Mammary epithelial cell (primary cell): ENCODE measurements around the gene HPSE2.

Experiments
- EZH2 ChIP-seq: IDR thresholded peaks from 2 replicates; pipeline ENCODE4 v1.6.1; 2012; ENCODE audit warnings: low read length, inconsistent platforms, borderline replicate concordance
- TF ChIP-seq, protein P1 (sequence below), 2 donors: IDR thresholded peaks in 1 of 2; conservative IDR thresholded peaks in 1 of 2; 2 replicates each; pipeline ENCODE4 v1.5.1; 2011 to 2012; ENCODE audit warnings: inconsistent platforms in 2 of 2, low read length in 2 of 2, mild to moderate bottlenecking in 2 of 2, control low read depth in 1 of 2, low read depth in 1 of 2; ENCODE audit not compliant: insufficient read depth in 1 of 2; ENCODE audit errors: extremely low read depth in 1 of 2

DNA sequence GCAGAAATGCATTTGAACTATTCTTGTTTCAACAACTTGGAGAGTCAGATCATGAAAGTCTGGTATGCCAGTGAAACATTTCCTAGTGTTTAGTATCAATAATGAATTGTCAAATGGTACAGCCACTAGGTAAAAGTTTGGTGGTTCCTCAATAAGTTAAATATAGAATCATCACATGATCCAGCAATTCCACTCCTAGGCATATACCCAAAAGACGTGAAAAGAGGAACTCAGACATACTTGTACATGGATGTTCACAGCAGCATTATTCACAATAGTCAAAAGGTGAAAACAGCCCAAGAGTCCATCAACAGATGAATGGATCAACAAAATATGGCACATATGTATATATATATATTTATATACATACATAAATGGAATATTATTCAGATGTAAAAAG is 721.9 kb downstream of the HPSE2 start:
- TF ChIP-seq, protein P1, sequence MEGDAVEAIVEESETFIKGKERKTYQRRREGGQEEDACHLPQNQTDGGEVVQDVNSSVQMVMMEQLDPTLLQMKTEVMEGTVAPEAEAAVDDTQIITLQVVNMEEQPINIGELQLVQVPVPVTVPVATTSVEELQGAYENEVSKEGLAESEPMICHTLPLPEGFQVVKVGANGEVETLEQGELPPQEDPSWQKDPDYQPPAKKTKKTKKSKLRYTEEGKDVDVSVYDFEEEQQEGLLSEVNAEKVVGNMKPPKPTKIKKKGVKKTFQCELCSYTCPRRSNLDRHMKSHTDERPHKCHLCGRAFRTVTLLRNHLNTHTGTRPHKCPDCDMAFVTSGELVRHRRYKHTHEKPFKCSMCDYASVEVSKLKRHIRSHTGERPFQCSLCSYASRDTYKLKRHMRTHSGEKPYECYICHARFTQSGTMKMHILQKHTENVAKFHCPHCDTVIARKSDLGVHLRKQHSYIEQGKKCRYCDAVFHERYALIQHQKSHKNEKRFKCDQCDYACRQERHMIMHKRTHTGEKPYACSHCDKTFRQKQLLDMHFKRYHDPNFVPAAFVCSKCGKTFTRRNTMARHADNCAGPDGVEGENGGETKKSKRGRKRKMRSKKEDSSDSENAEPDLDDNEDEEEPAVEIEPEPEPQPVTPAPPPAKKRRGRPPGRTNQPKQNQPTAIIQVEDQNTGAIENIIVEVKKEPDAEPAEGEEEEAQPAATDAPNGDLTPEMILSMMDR (conservative IDR thresholded peaks at IDR 0.05 in 1 of 2, IDR thresholded peaks at IDR 0.05 in 1 of 2; ENCODE audit: extremely low read depth in 1 of 2, insufficient read depth in 1 of 2, low read depth in 1 of 2, low read length in 2 of 2), result no peak
- no peak for TF ChIP-seq EZH2
